SK-N-SH (cell line): Measurements from ENCODE around the gene EFCAB6. TPM values are rescaled to one million over a fixed set of nuclear protein-coding genes. Genes with fewer than 3 reads are reported as not detected.

ENCODE experiments used
- CTCF ChIA-PET: fragments of 300-600, 350-600 bp; formaldehyde crosslinking; extraction: SDS; loops from one replicate; lab custom pipeline; 2021; lab: Yijun Ruan, JAX
- POLR2A ChIA-PET: fragments of 350-600 bp; sonication (Branson Sonifier 250); formaldehyde crosslinking; extraction: SDS; loops from one replicate; lab custom pipeline; 2020; ENCODE audit warnings: antibody characterized with exemption, inconsistent platforms; lab: Yijun Ruan, JAX
- DNase-seq: peaks from one replicate; pipeline ENCODE4 v3.0.0; 2012
- H2AFZ ChIP-seq: fragments of 200-600 bp; sonication (generic); 2 replicates; pipeline ENCODE4 v1.8.1; 2016; ENCODE audit warnings: antibody characterized with exemption, mild to moderate bottlenecking, low read depth
- H3F3A ChIP-seq: fragments of 200-600 bp; sonication (generic); replicated peaks from 2 replicates; pipeline ENCODE3; 2016; ENCODE audit warnings: antibody characterized with exemption, mild to moderate bottlenecking; ENCODE audit not compliant: insufficient read depth
- H3K27ac ChIP-seq, 2 experiments: fragments of 200-500 bp in 1 of 2; fragments of 200-600 bp in 1 of 2; sonication (Bioruptor generic) in 1 of 2; sonication (generic), shearing (Covaris generic) in 1 of 2; 2 replicates each; pipeline versions ENCODE4 v1.5.1 to v1.6.1; 2014 to 2016; ENCODE audit warnings: low read depth in 2 of 2, inconsistent platforms in 1 of 2, low read length in 1 of 2, mild to moderate bottlenecking in 1 of 2, mixed read lengths in 1 of 2
- H3K27me3 ChIP-seq: fragments of 200-600 bp; sonication (generic), shearing (Covaris generic); 2 replicates; pipeline ENCODE4 v1.6.1; 2016; ENCODE audit warnings: mixed run types; ENCODE audit not compliant: insufficient read depth
- H3K36me3 ChIP-seq, 2 experiments: fragments of 200-500 bp in 1 of 2; fragments of 200-600 bp in 1 of 2; sonication (Bioruptor generic) in 1 of 2; sonication (generic) in 1 of 2; replicated peaks in 1 of 2; 2 replicates each; pipeline versions ENCODE3 to v1.5.1; 2014 to 2016; ENCODE audit warnings: low read length in 1 of 2, mild to moderate bottlenecking in 1 of 2; ENCODE audit not compliant: insufficient read depth in 2 of 2, control insufficient read depth in 1 of 2
- H3K4me1 ChIP-seq, 2 experiments: fragments of 200-500 bp in 1 of 2; fragments of 200-600 bp in 1 of 2; sonication (Bioruptor generic) in 1 of 2; sonication (generic), shearing (Covaris generic) in 1 of 2; 2 replicates each; pipeline versions ENCODE4 v1.5.1 to v1.6.1; 2014 to 2016; ENCODE audit warnings: low read depth in 1 of 2, low read length in 1 of 2, mixed run types in 1 of 2; ENCODE audit not compliant: insufficient read depth in 2 of 2, control insufficient read depth in 1 of 2
- H3K4me2 ChIP-seq: fragments of 200-600 bp; sonication (generic), shearing (Covaris generic); 2 replicates; pipeline ENCODE4 v1.6.1; 2017; ENCODE audit warnings: mixed run types
- H3K4me3 ChIP-seq, 2 experiments: fragments of 200-500 bp in 1 of 2; fragments of 200-600 bp in 1 of 2; sonication (Bioruptor generic) in 1 of 2; sonication (generic), shearing (Covaris generic) in 1 of 2; 2 replicates each; pipeline versions ENCODE4 v1.5.1 to v1.8.1; 2014 to 2016; ENCODE audit warnings: low read depth in 2 of 2, inconsistent platforms in 1 of 2, low read length in 1 of 2, mild to moderate bottlenecking in 1 of 2, mixed read lengths in 1 of 2, moderate library complexity in 1 of 2
- H3K79me2 ChIP-seq: fragments of 200-600 bp; sonication (generic); 2 replicates; pipeline ENCODE4 v1.8.1; 2017; ENCODE audit warnings: mild to moderate bottlenecking; ENCODE audit not compliant: insufficient read depth
- H3K9ac ChIP-seq: fragments of 200-600 bp; sonication (generic); 2 replicates; pipeline ENCODE4 v1.6.1; 2017; ENCODE audit warnings: mixed run types
- H3K9me2 ChIP-seq: fragments of 200-600 bp; sonication (generic); 2 replicates; pipeline ENCODE4 v1.6.1; 2017; ENCODE audit warnings: mixed run types
- H3K9me3 ChIP-seq: fragments of 200-600 bp; sonication (generic); 2 replicates; pipeline ENCODE4 v1.6.1; 2017; ENCODE audit warnings: mixed run types, mild to moderate bottlenecking, moderate library complexity
- H4K20me1 ChIP-seq: fragments of 200-600 bp; sonication (generic); 2 replicates; pipeline ENCODE4 v1.6.1; 2017; ENCODE audit warnings: mild to moderate bottlenecking, mixed run types; ENCODE audit not compliant: insufficient read depth
- CTCF ChIP-seq: fragments of 200-600 bp; sonication (generic); IDR thresholded peaks from 2 replicates; pipeline ENCODE4 v1.6.1; 2017; ENCODE audit warnings: antibody characterized with exemption, mild to moderate bottlenecking, moderate library complexity
- ELF1 ChIP-seq: IDR thresholded peaks from 2 replicates; pipeline ENCODE4 v1.4.0; 2012
- FOSL2 ChIP-seq: IDR thresholded peaks from 2 replicates; pipeline ENCODE4 v1.4.0; 2012; ENCODE audit warnings: low read depth, mild to moderate bottlenecking, moderate library complexity, borderline replicate concordance
- FOXM1 ChIP-seq: IDR thresholded peaks from 2 replicates; pipeline ENCODE4 v1.4.0; 2012; ENCODE audit warnings: low read depth, mild to moderate bottlenecking
- GABPA ChIP-seq: IDR thresholded peaks from 2 replicates; pipeline ENCODE4 v1.4.0; 2012; ENCODE audit warnings: low read depth, mild to moderate bottlenecking
- GATA2 ChIP-seq: sonication (generic); formaldehyde crosslinking; IDR thresholded peaks from 2 replicates; pipeline ENCODE4 v1.5.0; 2020; ENCODE audit warnings: mild to moderate bottlenecking, missing genetic modification reagents
- MAX ChIP-seq: IDR thresholded peaks from 2 replicates; pipeline ENCODE4 v1.4.0; 2012; ENCODE audit warnings: low read depth
- MEF2A ChIP-seq: IDR thresholded peaks from 2 replicates; pipeline ENCODE4 v1.4.0; 2012; ENCODE audit warnings: low read depth, borderline replicate concordance
- NRF1 ChIP-seq: IDR thresholded peaks from 2 replicates; pipeline ENCODE4 v1.6.1; 2012; ENCODE audit warnings: low read depth, mild to moderate bottlenecking, low read length
- RAD21 ChIP-seq: IDR thresholded peaks from 2 replicates; pipeline ENCODE4 v1.6.1; 2012; ENCODE audit warnings: mild to moderate bottlenecking, low read length
- RFX5 ChIP-seq: IDR thresholded peaks from 2 replicates; pipeline ENCODE4 v1.6.1; 2012; ENCODE audit warnings: mild to moderate bottlenecking, improper control_type of control experiment, low read length
- SIN3A ChIP-seq: IDR thresholded peaks from 2 replicates; pipeline ENCODE4 v1.6.1; 2012; ENCODE audit warnings: low read depth, mild to moderate bottlenecking, low read length, moderate library complexity, borderline replicate concordance
- SMC3 ChIP-seq: IDR thresholded peaks from 2 replicates; pipeline ENCODE4 v1.6.1; 2012; ENCODE audit warnings: low read depth, low read length, improper control_type of control experiment
- TAF1 ChIP-seq: IDR thresholded peaks from 2 replicates; pipeline ENCODE4 v1.6.1; 2012; ENCODE audit warnings: low read depth, mild to moderate bottlenecking, low read length, moderate library complexity, borderline replicate concordance
- TEAD4 ChIP-seq: IDR thresholded peaks from 2 replicates; pipeline ENCODE4 v1.4.0; 2012; ENCODE audit warnings: mild to moderate bottlenecking, borderline replicate concordance; ENCODE audit not compliant: insufficient read depth
- USF1 ChIP-seq: IDR thresholded peaks from 2 replicates; pipeline ENCODE4 v1.4.0; 2012; ENCODE audit warnings: low read depth, borderline replicate concordance
- YY1 ChIP-seq: IDR thresholded peaks from 2 replicates; pipeline ENCODE4 v1.4.0; 2012; ENCODE audit warnings: low read depth, mild to moderate bottlenecking
- ZBTB33 ChIP-seq: IDR thresholded peaks from 2 replicates; pipeline ENCODE4 v1.4.0; 2012; ENCODE audit warnings: low read depth, borderline replicate concordance
- WGBS: methylation state at CpG from one replicate; pipeline ENCODE4 v1.1.6; 2017; ENCODE audit warnings: low lambda C conversion rate; 5-methylcytosine and 5-hydroxymethylcytosine counted together
- polyA plus RNA-seq, 3 experiments: library from polyadenylated mRNA; depleted of rRNA; stranded (reverse); fragments of >200 nt; gene quantifications; 2 replicates each; pipeline ENCODE4 v1.2.3, GENCODE V29; 2012

EFCAB6 gene
- polyA plus RNA-seq, 1 of the 3 experiments (the other 2 are of a cell fraction), result 0.46 TPM

GRCh38 chr22:43734370-43735150, 77.5 kb downstream of the EFCAB6 start:
- Histone ChIP-seq H3F3A (no peaks in the 10 kb centered on the region), H2AFZ (no peak overlapping the region), H4K20me1 (no peaks in the 10 kb centered on the region), H3K36me3 (no peaks in the 10 kb centered on the region), H3K27ac (no peak overlapping the region), H3K4me1 (no peaks in the 10 kb centered on the region; a peak in 1 of 4 replicates), H3K4me3 (no peak overlapping the region), H3K4me2 (no peak overlapping the region), H3K27me3 (no peaks in the 10 kb centered on the region), H3K9me3 (no peaks in the 10 kb centered on the region), H3K9ac (no peak overlapping the region), H3K9me2 (no peaks in the 10 kb centered on the region), H3K79me2 (no peaks in the 10 kb centered on the region)
- TF ChIP-seq YY1 (no peak), CTCF (no peak), TAF1 (no peak), MAX (no peak), MEF2A (no peak), GABPA (no peak), TEAD4 (no peak), ZBTB33 (no peak), NRF1 (no peak), GATA2 (CRISPR knock-in tag) (no peak)
- CTCF ChIA-PET, result no interaction called here
- POLR2A ChIA-PET, result no interaction called here
- no peak for DNase-seq
- 71% methylated on average over 9 of the region's 9 CpGs for WGBS

GRCh38 chr22:43733138-43733537, 79.0 kb downstream of the EFCAB6 start:
- 94% methylated on average over 2 of the region's 2 CpGs for WGBS
- H3K4me1 ChIP-seq, result no peaks in the 10 kb centered on the region; a peak in 1 of 4 replicates
- no peaks in the 10 kb centered on the region for H3K9me2 ChIP-seq
- no peak for DNase-seq
- no peak overlapping the region for H3K27ac ChIP-seq
- POLR2A ChIA-PET, result no interaction called here
- H3K4me2 ChIP-seq, result no peak overlapping the region
- H3K79me2 ChIP-seq, result no peaks in the 10 kb centered on the region
- H3K9me3 ChIP-seq, result no peaks in the 10 kb centered on the region
- no peaks in the 10 kb centered on the region for H3K36me3 ChIP-seq
- CTCF ChIA-PET, result interaction anchor here (0.9 kb wide), 1 partner anchor 16 kb away, joined by 3 read pairs; no protein-coding TSS in a partner anchor
- H3F3A ChIP-seq, result no peaks in the 10 kb centered on the region
- TF ChIP-seq SIN3A, result no peak
- TF ChIP-seq RAD21, result no peak
- no peak for TF ChIP-seq ELF1
- no peak for TF ChIP-seq FOXM1
- TF ChIP-seq RFX5, result no peak
- no peak for TF ChIP-seq TEAD4
- TF ChIP-seq SMC3, result no peak
- TF ChIP-seq MEF2A, result no peak
- no peak for TF ChIP-seq TAF1
- no peak for TF ChIP-seq USF1
- no peak for TF ChIP-seq FOSL2
- TF ChIP-seq CTCF, result no peak
- TF ChIP-seq GABPA, result no peak
- no peak overlapping the region for H3K4me3 ChIP-seq
- no peaks in the 10 kb centered on the region for H3K27me3 ChIP-seq
- H2AFZ ChIP-seq, result no peak overlapping the region
- no peak overlapping the region for H3K9ac ChIP-seq
- H4K20me1 ChIP-seq, result no peaks in the 10 kb centered on the region
